ENCODE measurements around the gene MAPK8IP3.

MAPK8IP3 gene

GRCh38 chr16:1734123-1734522, 28.1 kb downstream of the MAPK8IP3 start:
- Histone ChIP-seq H3K4me3 (ENCODE audit: low read depth in 1 of 2, low read length in 2 of 2) (no peak overlapping the region), H2AFZ (ENCODE audit: low read depth, low read length) (no peak overlapping the region), H3K79me2 (ENCODE audit: insufficient read depth, low read length) (no peaks in the 10 kb centered on the region), H3K36me3 (ENCODE audit: insufficient read depth, low read length) (peaks cover 49% of the 10 kb centered on the region), H3K27me3 (ENCODE audit: insufficient read depth, low read length, poor library complexity) (no peaks in the 10 kb centered on the region), H3K9me3 (ENCODE audit: insufficient read depth, low read length, severe bottlenecking) (peaks cover 41% of the 10 kb centered on the region), H3K9ac (ENCODE audit: low read depth, low read length) (no peak overlapping the region), H3K4me2 (ENCODE audit: insufficient read depth, low read length) (no peak overlapping the region), H3K4me1 (ENCODE audit: insufficient read depth, low read length) (no peaks in the 10 kb centered on the region), H3K27ac (ENCODE audit: low read length) (no peak overlapping the region), H4K20me1 (ENCODE audit: insufficient read depth, low read length) (peaks cover 3% of the 10 kb centered on the region)
- TF ChIP-seq CTCF (IDR thresholded peaks at IDR 0.05; ENCODE audit: borderline replicate concordance, extremely low read depth, low read length, poor library complexity, severe bottlenecking) (no peak), EZH2 (IDR thresholded peaks at IDR 0.05; ENCODE audit: borderline replicate concordance, low read depth, low read length, severe bottlenecking) (no peak)
- ATAC-seq (ENCODE audit: insufficient read depth, low read depth) (no peak), DNase-seq (no peak)

- peaks cover 47% of the 10 kb centered on the region for H3K9me3 ChIP-seq (ENCODE audit: insufficient read depth, low read length, severe bottlenecking)
- ATAC-seq (ENCODE audit: insufficient read depth, low read depth): no peak; the same call in 2 of the 3 replicates
Observed at GRCh38 chr16:1734816-1735215, 28.8 kb downstream of the MAPK8IP3 start.

GRCh38 chr16:1740234-1740633, 34.2 kb downstream of the MAPK8IP3 start:
- TF ChIP-seq CTCF (IDR thresholded peaks at IDR 0.05; ENCODE audit: borderline replicate concordance, extremely low read depth, low read length, poor library complexity, severe bottlenecking): no peak
- no peak for TF ChIP-seq EZH2 (IDR thresholded peaks at IDR 0.05; ENCODE audit: borderline replicate concordance, low read depth, low read length, severe bottlenecking)
- H3K79me2 ChIP-seq (ENCODE audit: insufficient read depth, low read length): peaks cover 5% of the 10 kb centered on the region; the same call in 1 of the 2 replicates
- DNase-seq: no peak
- no peaks in the 10 kb centered on the region for H3K4me1 ChIP-seq (ENCODE audit: insufficient read depth, low read length)
- peaks cover 15% of the 10 kb centered on the region for H4K20me1 ChIP-seq (ENCODE audit: insufficient read depth, low read length)
- peaks cover 45% of the 10 kb centered on the region for H3K36me3 ChIP-seq (ENCODE audit: insufficient read depth, low read length)
- H3K27ac ChIP-seq (ENCODE audit: low read length): no peak overlapping the region
- no peak for ATAC-seq (ENCODE audit: insufficient read depth, low read depth)
- no peak overlapping the region for H3K4me2 ChIP-seq (ENCODE audit: insufficient read depth, low read length)
- H2AFZ ChIP-seq (ENCODE audit: low read depth, low read length): no peak overlapping the region
- no peak overlapping the region for H3K9ac ChIP-seq (ENCODE audit: low read depth, low read length)
- no peak overlapping the region for H3K4me3 ChIP-seq (ENCODE audit: low read depth in 1 of 2, low read length in 2 of 2)
- H3K9me3 ChIP-seq (ENCODE audit: insufficient read depth, low read length, severe bottlenecking): peaks cover 45% of the 10 kb centered on the region
- H3K27me3 ChIP-seq (ENCODE audit: insufficient read depth, low read length, poor library complexity): no peaks in the 10 kb centered on the region

More at GRCh38 chr16:1734816-1735215, 28.8 kb downstream of the MAPK8IP3 start:
- no peaks in the 10 kb centered on the region for H3K4me1 ChIP-seq (ENCODE audit: insufficient read depth, low read length)
- TF ChIP-seq CTCF (IDR thresholded peaks at IDR 0.05; ENCODE audit: borderline replicate concordance, extremely low read depth, low read length, poor library complexity, severe bottlenecking) (no peak), EZH2 (IDR thresholded peaks at IDR 0.05; ENCODE audit: borderline replicate concordance, low read depth, low read length, severe bottlenecking) (no peak)
- H3K27me3 ChIP-seq (ENCODE audit: insufficient read depth, low read length, poor library complexity): no peaks in the 10 kb centered on the region
- peaks cover 49% of the 10 kb centered on the region for H3K36me3 ChIP-seq (ENCODE audit: insufficient read depth, low read length)
- H4K20me1 ChIP-seq (ENCODE audit: insufficient read depth, low read length): peaks cover 3% of the 10 kb centered on the region
- no peak overlapping the region for H3K4me2 ChIP-seq (ENCODE audit: insufficient read depth, low read length)
- no peak for DNase-seq
- H2AFZ ChIP-seq (ENCODE audit: low read depth, low read length): no peak overlapping the region
- no peak overlapping the region for H3K4me3 ChIP-seq (ENCODE audit: low read depth in 1 of 2, low read length in 2 of 2)
- no peak overlapping the region for H3K9ac ChIP-seq (ENCODE audit: low read depth, low read length)
- no peaks in the 10 kb centered on the region; the same call in 1 of the 2 replicates for H3K79me2 ChIP-seq (ENCODE audit: insufficient read depth, low read length)
- no peak overlapping the region for H3K27ac ChIP-seq (ENCODE audit: low read length)

Data from DND-41 (cell line).